BLaER1 (cell line): ENCODE results near the gene IDE.

Source experiments
- H3K27ac ChIP-seq: shearing (Covaris generic); formaldehyde crosslinking; 2 replicates; pipeline ENCODE4 v1.8.1; 2022
- H3K27me3 ChIP-seq: shearing (Covaris generic); formaldehyde crosslinking; 2 replicates; pipeline ENCODE4 v1.8.1; 2022
- H3K36me3 ChIP-seq: shearing (Covaris generic); formaldehyde crosslinking; 2 replicates; pipeline ENCODE4 v1.8.1; 2022
- H3K4me1 ChIP-seq: shearing (Covaris generic); formaldehyde crosslinking; 2 replicates; pipeline ENCODE4 v1.8.1; 2022
- H3K4me2 ChIP-seq: shearing (Covaris generic); formaldehyde crosslinking; 2 replicates; pipeline ENCODE4 v1.8.1; 2022
- H3K4me3 ChIP-seq: shearing (Covaris generic); formaldehyde crosslinking; 2 replicates; pipeline ENCODE4 v1.8.1; 2022
- H3K9ac ChIP-seq: shearing (Covaris generic); formaldehyde crosslinking; 2 replicates; pipeline ENCODE4 v1.8.1; 2022
- H3K9me3 ChIP-seq: shearing (Covaris generic); formaldehyde crosslinking; 2 replicates; pipeline ENCODE4 v1.8.1; 2022
- H4K20me1 ChIP-seq: shearing (Covaris generic); formaldehyde crosslinking; 2 replicates; pipeline ENCODE4 v1.8.1; 2022
- Cebpa-rat ChIP-seq: shearing (Covaris generic); IDR thresholded peaks from 2 replicates; pipeline ENCODE4 v1.8.1; 2022

Gene IDE

DNA sequence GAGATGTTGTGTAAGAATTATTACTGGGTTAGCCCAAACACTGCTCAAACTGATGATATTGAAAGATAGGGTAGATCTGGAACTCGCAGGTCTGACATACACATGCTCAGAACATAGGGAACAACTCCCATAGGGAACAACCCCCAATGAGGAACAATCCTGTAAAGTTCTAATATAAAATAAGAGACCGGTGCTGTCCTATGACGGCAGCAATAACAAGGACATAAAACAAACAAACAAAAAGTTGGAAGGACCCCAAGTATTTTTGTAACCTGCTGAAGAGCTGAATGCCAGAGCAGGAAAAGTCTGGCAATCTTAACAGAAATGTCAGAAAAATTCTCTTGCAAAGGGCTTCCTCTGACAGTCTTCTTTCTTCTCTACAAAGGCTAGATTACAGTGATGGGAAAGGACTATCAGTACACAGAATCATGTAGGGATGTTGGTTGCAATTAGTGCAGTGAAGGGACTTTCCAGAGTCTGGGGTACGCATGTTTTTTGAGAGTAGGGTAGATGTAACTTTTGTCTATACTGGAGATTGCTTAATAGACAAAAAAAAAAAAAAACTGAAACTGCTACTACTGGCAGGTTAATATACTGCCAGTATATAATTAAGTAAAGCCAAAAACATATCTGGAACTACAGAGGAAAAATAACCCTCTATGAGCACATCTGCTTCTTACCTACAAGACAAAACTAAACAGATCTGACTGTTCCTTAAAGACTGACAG, 35.5 kb downstream of the IDE start:
- Histone ChIP-seq H3K27ac (no peak overlapping the region), H3K4me1 (no peaks in the 10 kb centered on the region), H3K4me3 (no peak overlapping the region), H3K36me3 (peaks cover 53% of the 10 kb centered on the region), H3K9me3 (no peaks in the 10 kb centered on the region), H4K20me1 (peaks cover 53% of the 10 kb centered on the region), H3K9ac (no peak overlapping the region), H3K27me3 (no peaks in the 10 kb centered on the region), H3K4me2 (no peak overlapping the region)
- no peak for TF ChIP-seq Cebpa-rat

DNA sequence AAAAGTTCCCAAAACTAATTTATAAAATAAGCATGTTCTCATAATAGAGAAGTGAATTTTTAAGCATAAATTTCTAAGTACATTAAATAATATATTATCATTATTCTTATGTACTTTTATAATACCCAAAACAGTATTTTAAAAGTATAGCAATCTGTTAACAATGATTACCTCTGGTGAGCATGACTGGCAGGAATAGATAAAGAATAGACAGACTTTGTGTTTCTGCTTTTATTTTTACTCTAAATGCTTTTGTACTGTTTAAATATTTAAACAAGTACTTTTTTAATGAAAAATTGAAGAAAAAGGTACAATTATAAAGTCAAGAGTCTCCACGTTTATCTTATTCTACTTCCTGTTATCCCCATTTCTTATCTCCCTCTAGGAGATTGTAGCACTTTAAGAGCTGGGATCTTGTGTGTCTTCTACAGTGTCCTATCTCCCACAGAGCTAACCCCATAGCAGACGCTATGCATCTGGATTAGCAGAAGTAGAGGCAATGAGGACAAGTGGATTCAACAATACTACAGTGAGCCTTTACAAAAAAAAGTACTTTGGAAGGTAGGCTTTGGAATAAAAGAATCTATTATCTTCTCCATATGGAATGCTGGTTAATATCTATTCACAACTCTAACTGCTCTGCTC, 42.9 kb downstream of the IDE start:
- H3K4me1 ChIP-seq: no peaks in the 10 kb centered on the region
- H3K9ac ChIP-seq: no peak overlapping the region
- no peaks in the 10 kb centered on the region for H4K20me1 ChIP-seq
- H3K4me3 ChIP-seq: no peak overlapping the region
- no peaks in the 10 kb centered on the region for H3K9me3 ChIP-seq
- H3K27me3 ChIP-seq: no peaks in the 10 kb centered on the region
- no peak overlapping the region for H3K27ac ChIP-seq
- H3K4me2 ChIP-seq: no peak overlapping the region
- peaks cover 81% of the 10 kb centered on the region for H3K36me3 ChIP-seq
- no peak for TF ChIP-seq Cebpa-rat

DNA sequence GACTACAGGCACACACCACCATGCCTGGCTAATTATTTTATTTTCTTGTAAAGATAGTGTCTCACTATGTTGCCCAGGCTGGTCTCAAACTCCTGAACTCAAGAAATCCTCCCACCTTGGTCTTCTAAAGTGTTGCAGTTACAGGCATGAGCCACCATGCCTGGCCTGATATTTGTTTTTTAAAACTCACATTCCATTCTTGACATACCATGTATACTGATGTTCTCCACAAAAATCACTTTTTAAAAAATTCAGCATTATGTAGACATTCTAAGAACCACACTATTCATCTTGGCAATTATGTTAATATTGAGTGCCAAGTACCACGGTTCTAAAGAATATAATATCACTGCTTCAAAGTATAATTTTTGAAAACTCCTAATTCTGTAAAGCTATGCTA, 43.5 kb downstream of the IDE start:
- no peak overlapping the region for H3K4me2 ChIP-seq
- no peak for TF ChIP-seq Cebpa-rat
- no peaks in the 10 kb centered on the region for H4K20me1 ChIP-seq
- H3K36me3 ChIP-seq: peaks cover 79% of the 10 kb centered on the region
- H3K4me3 ChIP-seq: no peak overlapping the region
- no peak overlapping the region for H3K27ac ChIP-seq
- no peaks in the 10 kb centered on the region for H3K27me3 ChIP-seq
- H3K9ac ChIP-seq: no peak overlapping the region
- H3K9me3 ChIP-seq: no peaks in the 10 kb centered on the region
- no peaks in the 10 kb centered on the region for H3K4me1 ChIP-seq

DNA sequence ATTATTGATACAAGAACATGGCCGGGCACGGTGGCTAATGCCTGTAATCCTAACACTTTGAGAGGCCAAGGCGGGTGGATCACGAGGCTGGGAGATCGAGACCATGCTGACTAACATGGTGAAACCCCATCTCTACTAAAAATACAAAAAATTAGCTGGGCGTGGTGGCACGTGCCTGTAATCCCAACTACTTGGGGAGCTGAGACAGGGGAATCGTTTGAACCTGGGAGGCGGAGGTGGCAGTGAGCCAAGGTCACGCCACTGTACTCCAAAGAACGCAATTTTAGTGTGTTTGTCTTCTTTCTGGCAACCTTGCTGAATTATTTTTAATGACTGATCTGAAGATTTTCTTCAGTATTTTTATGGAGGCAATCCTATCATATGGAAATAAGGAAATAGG, 46.2 kb downstream of the IDE start:
- no peaks in the 10 kb centered on the region for H3K9me3 ChIP-seq
- H4K20me1 ChIP-seq: no peaks in the 10 kb centered on the region
- H3K9ac ChIP-seq: no peak overlapping the region

GRCh38 chr10:92523639-92524038, 50.3 kb downstream of the IDE start:
- no peak overlapping the region for H3K9ac ChIP-seq
- TF ChIP-seq Cebpa-rat: no peak
- no peaks in the 10 kb centered on the region for H3K9me3 ChIP-seq
- H3K27ac ChIP-seq: no peak overlapping the region
- no peak overlapping the region for H3K4me2 ChIP-seq
- no peak overlapping the region for H3K4me3 ChIP-seq
- H3K4me1 ChIP-seq: no peaks in the 10 kb centered on the region
- H3K36me3 ChIP-seq: peaks cover 61% of the 10 kb centered on the region
- H3K27me3 ChIP-seq: no peaks in the 10 kb centered on the region
- no peaks in the 10 kb centered on the region for H4K20me1 ChIP-seq

More for the DNA sequence above, 46.2 kb downstream of the IDE start:
- TF ChIP-seq Cebpa-rat: no peak
- no peak overlapping the region for H3K27ac ChIP-seq
- no peaks in the 10 kb centered on the region for H3K4me1 ChIP-seq
- H3K4me3 ChIP-seq: no peak overlapping the region
- H3K36me3 ChIP-seq: peaks cover 74% of the 10 kb centered on the region
- no peak overlapping the region for H3K4me2 ChIP-seq
- H3K27me3 ChIP-seq: no peaks in the 10 kb centered on the region

DNA sequence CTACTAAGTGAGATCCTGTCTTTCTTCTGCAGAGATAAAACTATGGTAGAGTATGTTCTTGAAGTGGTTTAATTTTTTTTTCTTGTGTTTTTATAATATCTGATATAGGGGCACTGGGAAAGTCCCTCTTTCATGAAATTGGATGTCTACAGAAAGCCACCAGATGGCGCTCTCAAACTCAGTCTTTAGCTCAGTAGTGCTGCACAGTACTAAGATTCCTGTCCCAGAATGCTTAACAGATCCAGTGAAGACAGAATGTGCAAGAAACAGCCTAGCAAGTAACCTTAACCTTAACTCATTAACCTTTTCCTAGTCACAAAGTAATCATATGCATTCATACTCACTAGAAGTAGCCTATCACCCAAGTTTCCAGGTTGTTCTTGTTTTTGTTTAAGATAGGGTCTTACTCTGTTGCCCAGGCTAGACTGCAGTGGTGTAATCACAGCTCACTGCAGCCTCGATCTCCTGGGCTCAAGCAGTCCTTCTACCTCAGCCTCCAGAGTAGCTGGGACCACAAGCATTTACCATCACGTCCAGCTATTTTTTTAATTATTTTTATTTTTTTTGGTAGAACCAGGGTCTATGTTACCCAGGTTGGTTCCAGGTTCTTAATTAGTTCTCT, 56.7 kb downstream of the IDE start:
- no peaks in the 10 kb centered on the region for H3K9me3 ChIP-seq
- TF ChIP-seq Cebpa-rat: no peak
- no peak overlapping the region for H3K4me2 ChIP-seq
- peaks cover 30% of the 10 kb centered on the region for H3K36me3 ChIP-seq
- H3K27me3 ChIP-seq: no peaks in the 10 kb centered on the region
- no peak overlapping the region for H3K9ac ChIP-seq
- no peaks in the 10 kb centered on the region for H4K20me1 ChIP-seq
- H3K27ac ChIP-seq: no peak overlapping the region
- no peaks in the 10 kb centered on the region for H3K4me1 ChIP-seq
- H3K4me3 ChIP-seq: no peak overlapping the region

DNA sequence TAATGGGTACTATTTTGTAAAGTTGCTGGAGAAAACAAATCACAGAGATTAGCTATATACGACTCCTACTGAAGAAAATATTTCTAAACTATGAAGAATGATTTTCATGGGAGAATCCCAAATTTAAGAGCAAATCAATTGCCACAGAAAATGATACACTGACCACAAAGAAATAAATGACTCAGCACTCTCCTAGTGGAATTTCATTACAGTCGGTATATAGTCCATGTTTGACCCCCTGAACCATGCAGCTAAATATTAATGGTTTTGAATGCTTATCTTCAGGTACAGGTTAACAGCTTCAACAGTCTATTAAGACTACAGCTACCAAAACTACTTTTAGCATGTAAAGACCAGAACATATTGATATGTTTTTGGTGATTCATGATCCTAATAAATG, 65.0 kb downstream of the IDE start:
- Histone ChIP-seq H3K27me3 (no peaks in the 10 kb centered on the region), H3K27ac (no peak overlapping the region), H3K9ac (no peak overlapping the region), H3K4me1 (no peaks in the 10 kb centered on the region), H3K4me2 (no peak overlapping the region), H3K9me3 (no peaks in the 10 kb centered on the region), H4K20me1 (no peaks in the 10 kb centered on the region), H3K36me3 (peaks cover 68% of the 10 kb centered on the region), H3K4me3 (no peak overlapping the region)
- TF ChIP-seq Cebpa-rat: no peak

DNA sequence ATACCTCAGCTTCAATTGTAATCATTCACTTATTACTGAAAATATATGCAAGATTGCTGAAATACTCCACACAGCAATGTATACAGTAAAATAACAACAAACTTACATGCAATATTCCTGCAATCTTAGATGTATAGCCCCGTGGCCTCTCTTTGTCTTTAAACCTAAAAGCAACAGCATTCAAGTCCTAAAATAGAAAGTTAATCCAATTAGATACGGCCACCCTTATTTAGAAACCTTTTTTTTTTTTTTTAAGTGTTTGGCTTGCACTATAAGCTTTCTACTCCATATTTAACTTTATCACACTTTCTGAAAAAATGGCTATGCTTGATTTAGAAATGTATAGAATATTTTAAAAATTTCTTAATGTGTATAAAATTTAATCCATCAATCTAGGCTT, 67.6 kb downstream of the IDE start:
- no peak overlapping the region for H3K27ac ChIP-seq
- H4K20me1 ChIP-seq: no peaks in the 10 kb centered on the region
- H3K4me2 ChIP-seq: no peak overlapping the region
- H3K9me3 ChIP-seq: no peaks in the 10 kb centered on the region
- H3K4me3 ChIP-seq: no peak overlapping the region
- no peak overlapping the region for H3K9ac ChIP-seq
- H3K4me1 ChIP-seq: no peaks in the 10 kb centered on the region
- no peak for TF ChIP-seq Cebpa-rat
- H3K36me3 ChIP-seq: peaks cover 66% of the 10 kb centered on the region
- no peaks in the 10 kb centered on the region for H3K27me3 ChIP-seq

DNA sequence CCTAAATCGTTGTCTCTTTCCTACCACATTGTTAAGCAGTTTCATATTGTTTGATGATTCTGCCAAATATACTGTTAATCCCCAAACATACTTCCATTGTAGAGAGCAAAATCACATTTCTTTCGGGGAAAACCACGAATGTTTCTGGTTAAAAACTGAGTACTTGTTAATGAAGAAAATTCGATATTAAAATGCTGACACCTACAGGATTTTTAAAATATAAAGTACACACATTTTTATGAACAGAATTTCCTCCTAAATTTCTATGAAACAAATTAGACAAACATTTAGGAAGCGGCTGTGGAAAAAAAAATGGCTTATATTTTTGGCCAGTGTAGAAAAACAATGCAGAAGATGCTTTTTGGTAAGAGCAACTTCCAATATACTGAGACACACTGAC, 68.8 kb downstream of the IDE start:
- no peak for TF ChIP-seq Cebpa-rat
- no peak overlapping the region for H3K4me3 ChIP-seq
- H3K4me1 ChIP-seq: no peaks in the 10 kb centered on the region
- no peaks in the 10 kb centered on the region for H3K27me3 ChIP-seq
- H4K20me1 ChIP-seq: no peaks in the 10 kb centered on the region
- peaks cover 75% of the 10 kb centered on the region for H3K36me3 ChIP-seq
- H3K9me3 ChIP-seq: no peaks in the 10 kb centered on the region
- no peak overlapping the region for H3K4me2 ChIP-seq
- H3K9ac ChIP-seq: no peak overlapping the region
- no peak overlapping the region for H3K27ac ChIP-seq

- H3K9ac ChIP-seq: no peak overlapping the region
- no peaks in the 10 kb centered on the region for H3K27me3 ChIP-seq
- peaks cover 78% of the 10 kb centered on the region for H3K36me3 ChIP-seq
- H3K27ac ChIP-seq: no peak overlapping the region
- no peaks in the 10 kb centered on the region for H4K20me1 ChIP-seq
- no peaks in the 10 kb centered on the region for H3K4me1 ChIP-seq
- H3K4me2 ChIP-seq: no peak overlapping the region
- TF ChIP-seq Cebpa-rat: no peak
- no peaks in the 10 kb centered on the region for H3K9me3 ChIP-seq
- no peak overlapping the region for H3K4me3 ChIP-seq
These were observed 71.5 kb downstream of the IDE start for GRCh38 chr10:92502296-92502808.
